Body of pancreas (tissue), 4 donors: ENCODE measurements around the gene GATAD2A.

Experiments used
- CTCF ChIP-seq, 7 experiments: fragments of 450-650 bp in 4 of 7; fragments of 200-600 bp in 3 of 7; sonication (generic) in 3 of 7; IDR thresholded peaks; one replicate each; pipeline ENCODE4 v1.5.1; 2016 to 2019; ENCODE audit warnings: antibody characterized with exemption in 7 of 7
- POLR2A ChIP-seq, 3 donors: fragments of 450-650 bp; IDR thresholded peaks; one replicate each; pipeline ENCODE4 v1.6.1; 2016; ENCODE audit warnings: antibody characterized with exemption in 3 of 3, mild to moderate bottlenecking in 2 of 3

- TF ChIP-seq CTCF (IDR thresholded peaks at IDR 0.05) (no peak), POLR2A (IDR thresholded peaks at IDR 0.05) (no peak)
Observed at GRCh38 chr19:19381007-19381926, 24.2 kb upstream of the GATAD2A start.
